Naive thymus-derived CD4-positive, alpha-beta T cell (primary cell): Measurements from ENCODE around the gene CD300H. TPM values are rescaled to one million over a fixed set of nuclear protein-coding genes. Genes with fewer than 3 reads are reported as not detected.
A peak's percentile ranks its signal among the peaks of the same experiment; 100 is the strongest.
"Not testable (repeated sequence)": the region's sequence is repeated elsewhere in the genome, so short reads cannot be mapped to it uniquely, and the experiment has no call there.

ENCODE experiments used
- ATAC-seq: fragments of 150-1000 bp; cut with Tn5 transposase; 2 replicates; pipeline ENCODE4 v1.10.0; 2021; ENCODE audit warnings: mild to moderate bottlenecking, moderate library complexity
- CTCF ChIA-PET: fragments of 350-600 bp; sonication (Branson Sonifier 250); formaldehyde crosslinking; loops from one replicate; lab custom pipeline; 2021; ENCODE audit warnings: antibody characterized with exemption; lab: Charles Lee
- POLR2A ChIA-PET: fragments of 350-600 bp; sonication (Branson Sonifier 250); formaldehyde crosslinking; loops from one replicate; lab custom pipeline; 2021; ENCODE audit warnings: antibody characterized with exemption, inconsistent platforms; lab: Charles Lee
- DNase-seq, 9 donors: peaks; one replicate each; pipeline versions ENCODE4 v3.0.0 to v3.0.0-alpha.2; 2020 to 2022; ENCODE audit warnings: mixed read lengths in 1 of 9
- H3K27ac ChIP-seq: one replicate; pipeline ENCODE4 v1.7.0; 2013; ENCODE audit warnings: mild to moderate bottlenecking, low read depth, low read length, moderate library complexity
- H3K27me3 ChIP-seq, 2 donors: one replicate each; pipeline ENCODE4 v1.7.0; 2013; ENCODE audit warnings: low read length in 2 of 2, mild to moderate bottlenecking in 2 of 2, moderate library complexity in 2 of 2; ENCODE audit not compliant: control insufficient read depth in 2 of 2, insufficient read depth in 2 of 2
- H3K36me3 ChIP-seq, 3 experiments: 1 replicate in 2 of 3; 2 replicates in 1 of 3; pipeline ENCODE4 v1.7.0; 2013; ENCODE audit warnings: low read length in 3 of 3, mild to moderate bottlenecking in 3 of 3, moderate library complexity in 1 of 3; ENCODE audit not compliant: insufficient read depth in 3 of 3, control insufficient read depth in 2 of 3
- H3K4me1 ChIP-seq, 2 donors: one replicate each; pipeline ENCODE4 v1.7.0; 2013; ENCODE audit warnings: low read length in 2 of 2, mild to moderate bottlenecking in 2 of 2, moderate library complexity in 1 of 2; ENCODE audit not compliant: control insufficient read depth in 2 of 2, insufficient read depth in 2 of 2
- H3K4me3 ChIP-seq: 2 replicates; pipeline ENCODE4 v1.7.0; 2013; ENCODE audit warnings: mild to moderate bottlenecking, low read length
- H3K9me3 ChIP-seq, 3 experiments: 1 replicate in 2 of 3; 2 replicates in 1 of 3; pipeline ENCODE4 v1.7.0; 2013; ENCODE audit warnings: low read length in 3 of 3; ENCODE audit not compliant: control insufficient read depth in 2 of 3
- H3K27ac Mint-ChIP-seq, 9 donors: one replicate each; pipeline ENCODE4 v1.8.0; 2020 to 2022; ENCODE audit warnings: mixed read lengths in 9 of 9, mild to moderate bottlenecking in 8 of 9, moderate library complexity in 5 of 9, inconsistent platforms in 2 of 9
- H3K27me3 Mint-ChIP-seq, 5 donors: one replicate each; pipeline ENCODE4 v1.8.0; 2021 to 2022; ENCODE audit warnings: mixed read lengths in 5 of 5, mild to moderate bottlenecking in 1 of 5
- H3K36me3 Mint-ChIP-seq, 5 donors: one replicate each; pipeline ENCODE4 v1.8.0; 2020 to 2022; ENCODE audit warnings: mixed read lengths in 5 of 5, mild to moderate bottlenecking in 3 of 5, inconsistent platforms in 1 of 5
- H3K4me1 Mint-ChIP-seq, 7 donors: one replicate each; pipeline ENCODE4 v1.8.0; 2020 to 2022; ENCODE audit warnings: mixed read lengths in 7 of 7, mild to moderate bottlenecking in 3 of 7, inconsistent platforms in 1 of 7
- H3K4me3 Mint-ChIP-seq, 10 donors: one replicate each; pipeline ENCODE4 v1.8.0; 2020 to 2022; ENCODE audit warnings: mild to moderate bottlenecking in 10 of 10, mixed read lengths in 10 of 10, moderate library complexity in 6 of 10, inconsistent platforms in 2 of 10
- H3K9me3 Mint-ChIP-seq, 11 donors: one replicate each; pipeline ENCODE4 v1.8.0; 2020 to 2022; ENCODE audit warnings: mixed read lengths in 11 of 11, mild to moderate bottlenecking in 4 of 11, inconsistent platforms in 1 of 11, moderate library complexity in 1 of 11
- intact Hi-C, 2 donors: fragments of 100-400 bp; cut with micrococcal nuclease; formaldehyde crosslinking; loops; one replicate each; pipeline ENCODE4 v1.15.1; 2023
- polyA plus RNA-seq, 2 donors: library from polyadenylated mRNA; unstranded; fragments of 300-500 nt; fragmentation: Illumina TruSeq; gene quantifications; one replicate each; pipeline ENCODE4 v1.2.3, GENCODE V29; 2021
- total RNA-seq, 6 experiments: library from RNA in 5 of 6; stranded (reverse) in 5 of 6; gene quantifications; 1 replicate in 5 of 6; 2 replicates in 1 of 6; pipeline ENCODE4 v1.2.3 and lab custom pipeline; 2021 to 2026

Gene CD300H
- total and polyA plus RNA-seq, 7 experiments from 2014 or later = 0.72 to 18.3 TPM; not detected in 5

GRCh38 chr17:74578979-74579378, 11.7 kb upstream of the CD300H start:
- no peak for ATAC-seq
- Mint-ChIP-seq H3K27me3 (peaks cover 5 to 12% (median 7%) of the 10 kb centered on the region in 5 donors), H3K27ac (peak overlapping the region in 2 of 9 donors; percentile 5 to 15), H3K4me3 (peak overlapping the region in 2 of 10 donors; percentile 2 to 54), H3K4me1 (peaks cover 10 to 21% (median 18%) of the 10 kb centered on the region in 7 donors), H3K9me3 (peaks cover 0 to 4% (median 0%) of the 10 kb centered on the region in 11 donors), H3K36me3 (peaks cover 0 to 6% (median 0%) of the 10 kb centered on the region in 5 donors)
- CTCF ChIA-PET = no interaction called here
- Histone ChIP-seq H3K4me3 (no peak overlapping the region), H3K36me3 (no peaks in the 10 kb centered on the region), H3K27ac (no peak overlapping the region), H3K27me3 (no peaks in the 10 kb centered on the region), H3K9me3 (no peaks in the 10 kb centered on the region), H3K4me1 (peaks cover 0 to 4% of the 10 kb centered on the region in 2 donors)
- POLR2A ChIA-PET = no interaction called here
- no peak for DNase-seq
- intact Hi-C loops = no loop called here

DNA sequence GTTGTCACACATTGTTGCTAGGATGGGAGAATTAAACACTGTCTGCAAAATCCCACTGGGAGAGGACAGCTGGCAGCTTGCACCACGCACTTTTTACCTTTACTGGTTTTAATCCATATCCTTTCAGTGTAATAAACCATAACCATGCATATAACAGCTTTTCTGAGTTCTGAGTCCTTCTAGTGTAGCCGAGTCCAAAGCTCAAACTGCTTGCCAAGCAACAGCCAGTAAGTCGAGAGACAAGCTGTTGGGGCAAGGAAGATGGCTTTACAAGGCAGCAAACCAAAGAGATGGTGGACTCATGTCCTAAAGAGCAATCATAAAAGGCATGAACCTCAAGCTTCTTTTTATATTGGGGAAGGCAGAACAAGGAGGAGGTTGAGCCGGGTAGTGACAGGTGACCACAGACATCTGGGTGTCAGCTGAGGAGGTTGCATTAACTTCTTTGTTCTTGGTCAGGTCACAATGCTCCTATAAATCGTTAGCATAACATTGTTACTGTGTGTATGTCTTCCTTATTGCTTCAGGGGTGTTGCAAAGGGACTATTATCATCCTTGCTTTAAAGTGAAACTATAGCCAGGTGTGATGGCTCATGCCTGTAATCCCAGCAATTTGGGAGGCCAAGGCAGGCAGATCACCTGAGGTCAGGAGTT, 7.3 kb upstream of the CD300H start:
- no peak for DNase-seq
- Mint-ChIP-seq H3K9me3 (peaks cover 0 to 4% (median 0%) of the 10 kb centered on the region in 11 donors), H3K27me3 (peaks cover 7 to 18% (median 12%) of the 10 kb centered on the region in 5 donors), H3K27ac (peak overlapping the region in 1 of 9 donors; percentile 46), H3K4me3 (no peak overlapping the region), H3K4me1 (peaks cover 3 to 9% (median 6%) of the 10 kb centered on the region in 7 donors), H3K36me3 (peaks cover 0 to 6% (median 0%) of the 10 kb centered on the region in 5 donors)
- CTCF ChIA-PET = no interaction called here
- Histone ChIP-seq H3K4me3 (no peak overlapping the region), H3K27ac (no peak overlapping the region), H3K4me1 (no peaks in the 10 kb centered on the region), H3K9me3 (no peaks in the 10 kb centered on the region), H3K27me3 (no peaks in the 10 kb centered on the region), H3K36me3 (no peaks in the 10 kb centered on the region)
- ATAC-seq = no peak
- POLR2A ChIA-PET = no interaction called here
- intact Hi-C loops = no loop called here

GRCh38 chr17:74573635-74574034, 6.3 kb upstream of the CD300H start:
- ATAC-seq, POLR2A ChIA-PET, H3K4me3 Mint-ChIP-seq, H3K4me1 Mint-ChIP-seq, H3K27ac Mint-ChIP-seq, DNase-seq, H3K27me3 ChIP-seq, H3K36me3 ChIP-seq, H3K27ac ChIP-seq, H3K4me1 ChIP-seq, H3K9me3 ChIP-seq, CTCF ChIA-PET, intact Hi-C loops, H3K36me3 Mint-ChIP-seq, H3K9me3 Mint-ChIP-seq, H3K4me3 ChIP-seq: not testable (repeated sequence)
- peaks cover 12 to 27% (median 18%) of the 10 kb centered on the region in 5 donors for H3K27me3 Mint-ChIP-seq

GRCh38 chr17:74573169-74573568, 5.9 kb upstream of the CD300H start:
- no peaks in the 10 kb centered on the region for H3K36me3 ChIP-seq
- ChIA-PET POLR2A (no interaction called here), CTCF (no interaction called here)
- no peaks in the 10 kb centered on the region for H3K27me3 ChIP-seq
- Mint-ChIP-seq H3K9me3 (peaks cover 0 to 4% (median 0%) of the 10 kb centered on the region in 11 donors), H3K27ac (no peak overlapping the region), H3K27me3 (peaks cover 17 to 28% (median 23%) of the 10 kb centered on the region in 5 donors), H3K4me1 (peaks cover 0 to 13% (median 6%) of the 10 kb centered on the region in 7 donors), H3K36me3 (no peaks in the 10 kb centered on the region), H3K4me3 (no peak overlapping the region)
- H3K27ac ChIP-seq = no peak overlapping the region
- H3K9me3 ChIP-seq = no peaks in the 10 kb centered on the region
- H3K4me1 ChIP-seq = no peaks in the 10 kb centered on the region
- no peak for DNase-seq
- no peak overlapping the region for H3K4me3 ChIP-seq
- intact Hi-C loops = no loop called here
- no peak for ATAC-seq

GRCh38 chr17:74571621-74572270, 4.4 kb upstream of the CD300H start:
- Mint-ChIP-seq H3K36me3 (no peaks in the 10 kb centered on the region), H3K27ac (no peak overlapping the region), H3K4me1 (peaks cover 0 to 13% (median 6%) of the 10 kb centered on the region in 7 donors), H3K27me3 (peaks cover 25 to 33% (median 29%) of the 10 kb centered on the region in 5 donors), H3K4me3 (no peak overlapping the region), H3K9me3 (peaks cover 0 to 4% (median 0%) of the 10 kb centered on the region in 11 donors)
- ChIA-PET POLR2A (no interaction called here), CTCF (no interaction called here)
- intact Hi-C loops = no loop called here
- H3K4me3 ChIP-seq = no peak overlapping the region
- H3K9me3 ChIP-seq = no peaks in the 10 kb centered on the region
- DNase-seq = no peak
- H3K4me1 ChIP-seq = no peaks in the 10 kb centered on the region
- ATAC-seq = no peak
- H3K27me3 ChIP-seq = no peaks in the 10 kb centered on the region
- H3K27ac ChIP-seq = no peak overlapping the region
- H3K36me3 ChIP-seq = no peaks in the 10 kb centered on the region

DNA sequence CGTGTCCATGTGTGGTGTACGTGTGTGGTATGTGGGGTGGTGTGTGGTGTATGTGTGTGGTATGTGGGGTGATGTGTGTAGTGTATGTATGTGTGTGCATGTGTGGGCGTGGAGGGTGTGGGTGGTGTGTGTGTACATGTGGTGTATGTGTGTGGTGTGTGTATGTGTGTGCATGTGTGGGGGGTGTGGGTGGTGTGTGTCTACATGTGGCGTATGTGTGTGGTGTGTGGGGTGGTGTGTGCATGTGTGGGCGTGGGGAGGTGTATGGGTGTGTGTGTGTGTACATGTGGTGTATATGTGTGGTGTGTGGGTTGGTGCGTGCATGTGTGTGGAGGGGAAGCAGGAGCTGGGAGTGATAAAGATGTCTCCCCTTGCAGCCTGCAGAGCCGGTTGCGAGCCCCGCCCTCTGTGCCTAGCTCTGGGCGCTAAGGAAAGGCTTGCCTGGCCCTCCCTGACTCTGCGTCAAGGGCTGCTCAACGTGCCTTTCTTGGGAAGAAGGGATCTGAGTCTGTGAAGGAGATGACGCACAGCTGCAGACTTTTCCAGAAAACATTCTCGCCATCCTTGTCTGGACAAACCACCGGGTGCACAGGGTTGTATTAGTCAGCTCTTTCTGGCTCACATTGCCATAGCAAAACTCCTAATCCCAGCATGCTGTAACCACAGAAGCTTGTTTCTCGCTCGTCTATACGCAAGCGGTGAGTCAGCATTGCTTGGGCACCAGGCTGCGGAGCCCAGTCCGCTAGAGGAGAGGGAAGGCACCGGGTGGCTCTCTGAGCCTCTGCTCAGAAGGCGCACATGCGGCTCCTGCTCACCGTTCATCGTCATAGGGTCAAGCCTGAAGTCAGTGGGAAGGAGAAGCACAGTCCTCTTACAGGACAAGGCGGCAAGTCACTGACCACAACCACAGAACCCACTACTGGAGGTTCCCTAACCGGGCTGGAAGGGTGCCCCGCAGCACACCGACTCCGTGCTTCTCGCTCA, 2.0 kb upstream of the CD300H start:
- Histone ChIP-seq H3K36me3 (no peaks in the 10 kb centered on the region), H3K9me3 (no peaks in the 10 kb centered on the region), H3K27me3 (no peaks in the 10 kb centered on the region), H3K4me1 (no peaks in the 10 kb centered on the region), H3K27ac (no peak overlapping the region), H3K4me3 (no peak overlapping the region)
- peaks cover 19 to 35% (median 30%) of the 10 kb centered on the region in 5 donors for H3K27me3 Mint-ChIP-seq
- DNase-seq = no peak
- no peak overlapping the region for H3K4me3 Mint-ChIP-seq
- peak; percentile 90 for ATAC-seq
- no peaks in the 10 kb centered on the region for H3K9me3 Mint-ChIP-seq
- POLR2A ChIA-PET = interaction anchor here (0.7 kb wide), 1 partner anchor 201 kb away, joined by 3 read pairs; no protein-coding TSS in a partner anchor
- no peak overlapping the region for H3K27ac Mint-ChIP-seq
- H3K4me1 Mint-ChIP-seq = peaks cover 0 to 13% (median 8%) of the 10 kb centered on the region in 7 donors
- H3K36me3 Mint-ChIP-seq = no peaks in the 10 kb centered on the region
- CTCF ChIA-PET = no interaction called here
- intact Hi-C loops = no loop called here
